HUES6 (cell line): ENCODE results near the gene AGXT2.
"Not testable (repeated sequence)": the region's sequence is repeated elsewhere in the genome, so short reads cannot be mapped to it uniquely, and the experiment has no call there.

Source experiments
- H3K27ac ChIP-seq: 2 replicates; pipeline ENCODE4 v1.7.0; 2013; ENCODE audit warnings: low read depth, mild to moderate bottlenecking, low read length, inconsistent platforms
- H3K27me3 ChIP-seq: 2 replicates; pipeline ENCODE4 v1.6.1; 2013; ENCODE audit warnings: low read length; ENCODE audit not compliant: control insufficient read depth, insufficient read depth
- H3K36me3 ChIP-seq: 2 replicates; pipeline ENCODE4 v1.6.1; 2013; ENCODE audit warnings: low read length; ENCODE audit not compliant: control insufficient read depth, insufficient read depth
- H3K4me1 ChIP-seq: 2 replicates; pipeline ENCODE4 v1.6.1; 2013; ENCODE audit warnings: low read length; ENCODE audit not compliant: control insufficient read depth, insufficient read depth
- H3K4me3 ChIP-seq: 2 replicates; pipeline ENCODE4 v1.5.1; 2013; ENCODE audit warnings: low read depth, low read length
- H3K9ac ChIP-seq: one replicate; pipeline ENCODE4 v1.6.1; 2013; ENCODE audit warnings: mild to moderate bottlenecking, low read length
- H3K9me3 ChIP-seq: 2 replicates; pipeline ENCODE4 v1.6.1; 2013; ENCODE audit warnings: low read depth, low read length; ENCODE audit not compliant: control insufficient read depth, insufficient read depth

AGXT2 gene

GRCh38 chr5:35056686-35057085 is 8.9 kb upstream of the AGXT2 start:
- Histone ChIP-seq H3K36me3 (no peaks in the 10 kb centered on the region), H3K9me3 (no peaks in the 10 kb centered on the region), H3K4me1 (0 out of 2 replicates have a peak, but pooled peaks cover 7% of the 10 kb centered on the region), H3K27ac (no peak overlapping the region), H3K9ac (no peak overlapping the region), H3K4me3 (no peak overlapping the region), H3K27me3 (no peaks in the 10 kb centered on the region)

DNA sequence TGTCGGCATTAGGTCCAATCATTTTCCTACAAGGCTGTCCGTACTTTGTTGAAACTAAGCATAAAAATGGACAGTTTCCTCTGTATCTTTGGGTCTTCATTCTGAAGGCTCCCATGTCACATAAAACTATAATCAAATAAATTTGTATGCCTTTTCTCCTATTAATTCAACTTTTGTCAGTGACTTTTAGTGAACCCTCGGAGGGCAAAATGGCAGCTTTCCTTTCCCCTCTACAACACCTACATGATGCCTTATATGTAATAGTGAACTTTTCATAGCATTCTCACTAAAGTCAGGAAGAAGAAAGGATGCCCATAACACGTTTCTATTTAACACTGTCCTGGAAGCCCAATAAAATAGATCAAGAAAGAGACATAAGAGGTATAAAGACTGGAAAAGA is 5.1 kb upstream of the AGXT2 start:
- Histone ChIP-seq H3K27ac (no peak overlapping the region), H3K4me1 (0 out of 2 replicates have a peak, but pooled peaks cover 7% of the 10 kb centered on the region), H3K9me3 (no peaks in the 10 kb centered on the region), H3K27me3 (no peaks in the 10 kb centered on the region), H3K36me3 (no peaks in the 10 kb centered on the region), H3K4me3 (no peak overlapping the region), H3K9ac (no peak overlapping the region)

- Histone ChIP-seq H3K4me3 (no peak overlapping the region), H3K36me3 (no peaks in the 10 kb centered on the region), H3K9me3 (no peaks in the 10 kb centered on the region), H3K9ac (no peak overlapping the region), H3K27me3 (no peaks in the 10 kb centered on the region), H3K4me1 (0 out of 2 replicates have a peak, but pooled peaks cover 2% of the 10 kb centered on the region), H3K27ac (no peak overlapping the region)
Measured at GRCh38 chr5:35050541-35051126, 2.9 kb upstream of the AGXT2 start.

DNA sequence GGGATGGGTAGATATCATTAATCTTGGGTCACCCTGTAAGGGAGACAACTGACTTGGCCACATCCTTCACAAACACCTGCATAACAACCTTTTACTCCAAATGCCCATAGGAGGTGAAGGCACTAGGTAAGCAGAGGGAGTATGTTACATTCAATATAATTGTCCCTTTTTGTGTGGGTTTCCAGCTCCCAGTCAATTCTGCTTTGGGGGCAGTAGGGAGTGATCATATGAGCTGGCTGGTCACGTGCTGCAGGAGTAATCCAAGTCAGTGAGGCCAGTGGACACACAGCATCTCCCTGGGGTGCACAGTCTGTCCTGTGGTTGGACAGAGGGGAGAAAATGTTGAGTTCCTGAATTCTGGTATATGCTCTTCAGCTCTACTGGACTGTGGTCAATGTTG is 1.2 kb upstream of the AGXT2 start:
- no peak overlapping the region for H3K4me3 ChIP-seq
- no peak overlapping the region for H3K27ac ChIP-seq
- H3K9ac ChIP-seq = no peak overlapping the region
- no peaks in the 10 kb centered on the region for H3K27me3 ChIP-seq
- no peaks in the 10 kb centered on the region for H3K9me3 ChIP-seq
- H3K4me1 ChIP-seq = no peaks in the 10 kb centered on the region
- H3K36me3 ChIP-seq = no peaks in the 10 kb centered on the region

DNA sequence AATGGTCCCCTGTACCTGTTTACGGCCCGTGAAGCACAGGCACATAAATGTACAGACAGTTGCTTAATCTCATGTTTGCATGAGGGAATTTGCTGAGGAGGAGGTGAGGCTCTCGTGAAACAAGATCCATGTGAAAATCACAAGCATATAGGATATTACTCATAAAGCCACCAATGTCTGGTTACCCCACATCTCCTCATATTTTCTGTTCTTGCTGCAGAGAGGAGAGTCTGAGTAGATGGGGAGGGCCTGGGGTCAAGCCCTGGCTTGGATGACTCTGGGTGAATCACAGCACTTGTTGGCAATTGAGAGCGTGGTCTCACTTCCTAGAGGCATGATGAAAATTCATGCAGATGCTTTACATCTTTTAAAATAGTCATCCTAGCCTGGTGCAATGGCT is 975 bp downstream of the AGXT2 start:
- Histone ChIP-seq H3K4me1 (no peaks in the 10 kb centered on the region), H3K36me3 (no peaks in the 10 kb centered on the region), H3K4me3 (no peak overlapping the region), H3K27ac (no peak overlapping the region), H3K9ac (no peak overlapping the region), H3K27me3 (no peaks in the 10 kb centered on the region), H3K9me3 (no peaks in the 10 kb centered on the region)

- H3K27ac ChIP-seq = no peak overlapping the region
- H3K27me3 ChIP-seq = no peaks in the 10 kb centered on the region
- H3K4me1 ChIP-seq = no peaks in the 10 kb centered on the region
- no peaks in the 10 kb centered on the region for H3K9me3 ChIP-seq
- no peak overlapping the region for H3K9ac ChIP-seq
- H3K36me3 ChIP-seq = no peaks in the 10 kb centered on the region
- H3K4me3 ChIP-seq = no peak overlapping the region
Measured at GRCh38 chr5:35045280-35045679, 2.5 kb downstream of the AGXT2 start.

DNA sequence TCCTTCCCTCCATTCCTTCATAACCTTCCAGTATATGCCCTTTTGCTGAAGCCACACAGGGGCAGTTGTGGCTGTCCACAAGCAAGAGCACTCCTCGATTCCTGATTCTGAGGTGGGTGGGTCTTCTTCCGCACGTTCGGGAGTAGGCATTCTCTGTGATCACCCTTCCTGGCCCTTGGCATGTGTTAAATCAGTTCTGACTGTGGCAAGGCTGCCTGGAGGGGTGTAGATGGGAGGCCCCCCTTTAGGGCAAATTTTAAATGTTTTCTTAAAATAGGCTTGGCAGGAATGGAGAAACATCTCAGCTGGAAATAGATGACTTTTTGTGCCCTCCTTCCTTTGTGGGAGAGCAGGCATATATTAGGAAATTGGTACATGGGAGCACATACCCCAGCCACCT is 3.1 kb downstream of the AGXT2 start:
- no peak overlapping the region for H3K9ac ChIP-seq
- no peaks in the 10 kb centered on the region for H3K4me1 ChIP-seq
- H3K4me3 ChIP-seq = no peak overlapping the region
- H3K27me3 ChIP-seq = no peaks in the 10 kb centered on the region
- no peaks in the 10 kb centered on the region for H3K9me3 ChIP-seq
- no peaks in the 10 kb centered on the region for H3K36me3 ChIP-seq
- no peak overlapping the region for H3K27ac ChIP-seq

DNA sequence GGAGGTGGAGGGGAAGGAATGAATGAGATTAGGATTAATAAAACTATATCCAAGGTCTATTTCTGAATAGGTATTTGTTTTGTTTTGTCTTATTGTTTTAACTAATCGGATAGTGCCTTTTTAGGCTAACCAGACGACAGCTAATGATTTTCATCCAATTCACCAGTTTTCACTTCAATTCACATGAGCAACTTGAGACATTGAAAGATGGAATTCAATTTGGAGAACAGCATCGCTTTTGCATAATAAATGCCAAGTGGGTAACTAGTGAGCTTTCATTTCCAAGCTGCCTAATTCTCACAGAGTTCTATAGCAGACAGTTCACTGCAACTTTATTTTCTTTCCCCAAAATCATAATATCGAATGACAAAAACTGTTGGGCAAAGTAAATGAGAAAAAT is 5.0 kb downstream of the AGXT2 start:
- no peak overlapping the region for H3K9ac ChIP-seq
- H3K36me3 ChIP-seq = no peaks in the 10 kb centered on the region
- H3K4me3 ChIP-seq = no peak overlapping the region
- no peaks in the 10 kb centered on the region for H3K4me1 ChIP-seq
- no peak overlapping the region for H3K27ac ChIP-seq
- H3K9me3 ChIP-seq = no peaks in the 10 kb centered on the region
- H3K27me3 ChIP-seq = no peaks in the 10 kb centered on the region

- no peak overlapping the region for H3K27ac ChIP-seq
- H3K4me3 ChIP-seq = no peak overlapping the region
- no peaks in the 10 kb centered on the region for H3K9me3 ChIP-seq
- peaks cover 6% of the 10 kb centered on the region; the same call in 1 of the 2 replicates for H3K4me1 ChIP-seq
- no peaks in the 10 kb centered on the region for H3K36me3 ChIP-seq
- H3K9ac ChIP-seq = no peak overlapping the region
- no peaks in the 10 kb centered on the region for H3K27me3 ChIP-seq
Measured at GRCh38 chr5:35041261-35041660, 6.5 kb downstream of the AGXT2 start.

- no peak overlapping the region for H3K9ac ChIP-seq
- no peak overlapping the region for H3K4me3 ChIP-seq
- H3K27me3 ChIP-seq = no peaks in the 10 kb centered on the region
- no peaks in the 10 kb centered on the region for H3K9me3 ChIP-seq
- no peaks in the 10 kb centered on the region for H3K36me3 ChIP-seq
- H3K4me1 ChIP-seq = peaks cover 6% of the 10 kb centered on the region; the same call in 1 of the 2 replicates
- H3K27ac ChIP-seq = no peak overlapping the region
Measured at GRCh38 chr5:35038891-35039290, 8.9 kb downstream of the AGXT2 start.

DNA sequence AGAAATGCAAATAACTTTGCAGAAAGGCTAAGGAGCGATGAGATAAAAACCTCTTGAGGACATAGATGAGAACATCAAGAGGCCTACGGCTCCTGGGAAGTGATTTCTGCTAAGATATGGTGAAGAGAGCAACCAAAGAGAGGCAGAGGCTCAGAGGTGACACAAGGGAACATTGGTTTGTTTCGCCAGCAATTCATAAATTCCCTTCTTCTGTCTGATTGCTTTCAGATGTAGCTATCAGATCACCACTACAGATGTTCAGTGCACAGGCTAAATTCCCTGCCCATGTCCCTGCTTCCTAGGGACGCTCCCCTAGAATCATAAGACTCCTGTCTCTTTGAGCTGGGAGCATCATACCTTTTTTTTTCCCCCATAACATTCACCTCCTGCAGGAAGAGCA is 11.2 kb downstream of the AGXT2 start:
- H3K27me3 ChIP-seq = no peaks in the 10 kb centered on the region
- no peaks in the 10 kb centered on the region for H3K36me3 ChIP-seq
- H3K4me3 ChIP-seq = no peak overlapping the region
- no peak overlapping the region for H3K27ac ChIP-seq
- peaks cover 6% of the 10 kb centered on the region; the same call in 1 of the 2 replicates for H3K4me1 ChIP-seq
- no peak overlapping the region for H3K9ac ChIP-seq
- no peaks in the 10 kb centered on the region for H3K9me3 ChIP-seq

DNA sequence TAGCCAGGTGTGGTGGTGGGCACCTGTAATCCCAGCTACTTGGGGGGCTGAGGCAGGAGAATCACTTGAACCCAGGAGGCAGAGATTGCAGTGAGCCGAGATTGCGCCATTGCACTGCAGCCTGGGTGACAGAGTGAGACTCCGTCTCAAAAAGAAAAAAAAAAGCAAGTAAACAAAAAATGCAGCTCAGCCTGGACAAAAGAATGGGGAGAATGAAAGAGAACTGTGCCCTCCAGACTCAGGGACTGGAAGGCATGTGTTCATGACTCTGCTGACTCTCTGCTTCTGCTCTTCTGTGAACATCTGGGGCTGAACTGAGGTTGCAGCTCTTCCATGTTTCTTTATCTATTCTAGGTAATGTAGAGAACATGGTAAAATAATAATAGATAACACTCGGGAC is 11.8 kb downstream of the AGXT2 start:
- H3K9me3 ChIP-seq, H3K36me3 ChIP-seq, H3K4me1 ChIP-seq, H3K9ac ChIP-seq, H3K27me3 ChIP-seq, H3K27ac ChIP-seq, H3K4me3 ChIP-seq: not testable (repeated sequence)
